GM21576 (cell line): Measurements from ENCODE around the gene SDR42E1.
"Not testable (repeated sequence)": the region's sequence is repeated elsewhere in the genome, so short reads cannot be mapped to it uniquely, and the experiment has no call there.

ENCODE experiments used
- ATAC-seq: cut with Tn5 transposase; IDR thresholded peaks from one replicate; pipeline ENCODE4 v1.9.1; 2021; ENCODE audit warnings: mild to moderate bottlenecking, moderate library complexity; ENCODE audit not compliant: unreplicated experiment

The SDR42E1 gene

GRCh38 chr16:82005027-82005830 lies 6.0 kb downstream of the SDR42E1 start:
- no peak for ATAC-seq

- ATAC-seq: no peak
These were observed 6.7 kb downstream of the SDR42E1 start for GRCh38 chr16:82004601-82005000.

GRCh38 chr16:82002831-82003230 lies 8.4 kb downstream of the SDR42E1 start:
- ATAC-seq: no peak

GRCh38 chr16:81997738-81998137 lies 13.5 kb downstream of the SDR42E1 start:
- no peak for ATAC-seq

GRCh38 chr16:81996664-81997509 lies 14.4 kb downstream of the SDR42E1 start:
- no peak for ATAC-seq

DNA sequence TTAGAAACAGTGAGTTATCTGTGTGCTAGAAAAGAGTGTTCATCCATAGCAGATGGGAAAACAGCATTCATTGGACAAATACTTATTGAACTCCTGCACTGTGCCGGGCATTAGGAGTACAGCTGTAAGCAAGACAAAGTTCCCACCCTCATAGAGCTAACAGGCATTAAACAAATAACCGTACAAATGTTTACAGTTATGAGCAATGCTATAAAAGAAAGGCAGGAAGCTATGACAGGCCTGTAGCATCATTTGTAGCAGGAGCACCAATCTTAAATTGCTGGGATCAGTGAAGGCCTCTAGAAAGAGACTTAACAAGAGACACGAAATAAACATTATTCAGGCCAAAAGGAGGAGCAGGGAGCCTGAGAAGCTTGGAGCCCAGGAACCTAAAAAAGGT lies 15.6 kb downstream of the SDR42E1 start:
- no peak for ATAC-seq

DNA sequence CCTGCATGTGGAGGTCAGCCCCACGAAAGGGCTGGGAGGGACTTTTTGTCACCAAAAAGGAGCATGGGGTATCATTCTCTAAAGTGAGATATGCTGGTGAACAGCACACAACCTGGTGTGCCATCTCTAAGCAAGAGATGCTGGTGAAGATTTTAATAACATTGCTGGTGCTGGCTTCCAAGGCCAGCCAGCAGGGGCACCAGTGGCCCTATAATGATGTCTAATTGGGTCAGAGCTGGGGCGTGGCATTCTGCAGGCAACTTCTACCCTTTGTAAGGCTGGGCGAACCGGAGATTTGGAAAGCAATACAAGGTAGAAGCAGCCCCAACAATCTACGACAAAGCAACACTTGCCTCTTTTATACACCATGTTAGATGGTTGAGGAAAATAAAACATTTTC lies 16.8 kb downstream of the SDR42E1 start:
- no peak for ATAC-seq

DNA sequence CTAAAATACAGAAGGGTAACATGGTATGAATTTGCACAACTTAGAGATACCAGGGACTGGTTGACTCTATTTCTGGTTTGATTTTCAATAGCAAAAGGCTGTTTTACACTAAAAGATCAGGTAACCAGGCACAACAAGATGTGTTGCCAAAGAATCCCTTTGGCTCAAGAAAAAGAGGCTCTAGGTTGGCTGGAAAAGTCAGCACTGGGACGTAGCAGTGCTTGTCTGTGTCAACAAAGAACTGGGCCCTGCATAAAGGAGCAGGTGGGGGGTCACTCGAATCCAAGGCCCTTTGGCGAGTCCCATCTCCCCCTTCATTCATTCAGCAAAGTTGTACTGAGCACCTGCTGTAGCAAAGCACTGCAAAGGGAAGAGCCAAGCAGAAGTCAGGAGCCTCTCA lies 18.4 kb downstream of the SDR42E1 start:
- no peak for ATAC-seq

- ATAC-seq: no peak
These were observed 23.6 kb downstream of the SDR42E1 start for GRCh38 chr16:81987706-81988105.

- no peak for ATAC-seq
These were observed 24.1 kb downstream of the SDR42E1 start for GRCh38 chr16:81987121-81987520.

DNA sequence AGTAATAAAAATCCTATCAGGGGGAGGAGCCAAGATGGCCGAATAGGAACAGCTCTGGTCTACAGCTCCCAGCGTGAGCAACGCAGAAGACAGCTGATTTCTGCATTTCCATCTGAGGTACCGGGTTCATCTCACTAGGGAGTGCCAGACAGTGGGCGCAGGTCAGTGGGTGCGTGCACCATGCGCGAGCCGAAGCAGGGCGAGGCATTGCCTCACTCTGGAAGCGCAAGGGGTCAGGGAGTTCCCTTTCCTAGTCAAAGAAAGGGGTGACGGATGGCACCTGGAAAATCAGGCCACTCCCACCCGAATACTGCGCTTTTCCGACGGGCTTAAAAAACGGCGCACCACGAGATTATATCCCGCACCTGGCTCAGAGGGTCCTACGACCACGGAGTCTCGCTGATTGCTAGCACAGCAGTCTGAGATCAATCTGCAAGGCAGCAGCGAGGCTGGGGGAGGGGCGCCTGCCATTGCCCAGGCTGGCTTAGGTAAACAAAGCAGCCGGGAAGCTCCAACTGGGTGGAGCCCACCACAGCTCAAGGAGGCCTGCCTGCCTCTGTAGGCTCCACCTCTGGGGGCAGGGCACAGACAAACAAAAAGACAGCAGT lies 33.8 kb downstream of the SDR42E1 start:
- not testable (repeated sequence) for ATAC-seq

- ATAC-seq: no peak
These were observed 35.6 kb downstream of the SDR42E1 start for GRCh38 chr16:81975637-81976036.

DNA sequence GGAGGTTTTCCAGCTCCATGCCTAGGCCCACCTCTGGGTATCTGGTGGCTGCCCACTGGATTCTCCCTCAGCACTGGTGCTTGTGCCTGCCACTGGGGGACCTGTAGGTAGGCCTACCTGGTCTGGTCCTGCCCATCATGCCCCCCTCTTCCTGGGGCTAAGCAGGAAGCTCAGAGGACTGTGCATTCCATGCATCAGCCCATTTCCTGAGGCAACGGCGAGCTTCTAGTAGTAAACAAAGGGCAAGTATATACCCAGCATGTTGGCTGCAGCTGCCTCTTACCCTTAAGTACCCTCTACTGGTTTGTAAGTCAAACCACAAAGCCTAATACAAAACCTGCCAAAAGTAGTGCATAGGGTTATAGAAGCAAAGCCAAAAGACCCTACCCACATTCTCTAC lies 37.5 kb downstream of the SDR42E1 start:
- no peak for ATAC-seq

DNA sequence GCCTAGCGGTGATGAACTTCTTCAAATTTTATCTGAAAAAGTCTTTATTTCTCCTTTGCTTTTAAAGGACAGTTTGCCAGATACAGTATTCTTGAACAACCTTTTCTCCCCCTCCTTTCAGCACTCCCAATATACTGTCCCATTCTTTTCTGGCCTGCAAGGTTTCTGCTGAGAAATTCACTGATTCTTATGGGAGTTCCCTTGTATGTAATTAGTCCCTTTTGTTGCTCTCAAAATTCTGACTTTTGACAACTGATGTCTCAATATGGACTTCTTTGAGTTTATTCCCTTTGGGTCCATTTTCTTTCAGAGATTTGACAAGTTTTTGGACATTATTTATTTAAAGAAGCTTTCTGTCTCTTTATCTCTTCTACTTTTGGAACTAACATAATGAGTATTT lies 39.4 kb downstream of the SDR42E1 start:
- no peak for ATAC-seq

- ATAC-seq: no peak
These were observed 43.9 kb downstream of the SDR42E1 start for GRCh38 chr16:81967358-81967757.

- ATAC-seq: no peak
These were observed 46.5 kb downstream of the SDR42E1 start for GRCh38 chr16:81964808-81965207.

DNA sequence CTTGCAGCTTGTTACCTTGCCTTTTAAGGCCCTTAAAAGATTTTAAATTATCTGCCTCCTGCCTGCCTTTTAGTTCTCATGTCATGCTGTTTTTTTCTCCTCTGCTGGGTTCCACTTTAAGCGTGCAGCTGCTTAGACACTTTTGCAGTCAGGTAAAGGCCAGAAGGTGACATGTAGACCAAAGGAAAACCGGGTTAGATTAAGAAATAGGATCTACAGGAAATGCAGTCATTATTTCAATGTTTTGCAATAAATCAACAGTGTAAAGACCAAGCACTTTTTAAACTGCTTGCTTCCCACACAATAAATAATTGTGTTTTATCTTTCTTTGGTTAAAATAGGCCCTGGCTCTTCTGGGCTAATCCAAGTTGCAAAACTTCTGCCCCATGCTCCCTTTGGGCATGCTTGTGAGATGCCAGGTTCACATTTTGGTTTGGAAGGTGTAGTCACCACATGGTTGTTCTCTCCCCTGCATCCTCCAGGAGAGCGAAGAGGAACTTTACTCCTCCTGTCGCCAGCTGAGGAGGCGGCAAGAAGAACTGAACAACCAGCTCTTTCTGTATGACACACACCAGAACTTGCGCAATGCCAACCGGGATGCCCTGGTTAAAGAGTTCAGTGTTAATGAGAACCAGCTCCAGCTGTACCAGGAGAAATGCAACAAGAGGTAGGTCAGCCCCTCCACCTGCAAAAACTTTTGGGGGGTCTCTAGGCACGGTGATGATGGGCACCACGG lies 54.9 kb downstream of the SDR42E1 start:
- ATAC-seq: no peak

DNA sequence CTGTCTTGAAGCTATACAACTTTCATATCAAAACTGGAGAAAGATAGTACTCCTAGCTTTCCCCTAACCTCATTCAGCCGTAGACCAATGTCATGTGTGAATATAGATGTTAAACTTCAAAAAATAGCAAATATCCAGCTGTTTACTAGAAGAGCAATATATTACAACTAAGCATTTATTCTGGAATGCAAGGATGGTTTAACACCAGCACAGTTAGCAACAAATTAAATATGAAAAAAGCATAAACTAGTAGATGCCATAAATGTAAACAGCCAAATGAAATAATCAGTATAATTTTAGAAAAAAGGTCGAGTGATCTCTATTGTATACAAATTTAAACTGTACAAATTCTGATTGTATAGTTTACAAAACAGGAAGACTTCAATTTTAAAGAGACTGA lies 59.7 kb downstream of the SDR42E1 start:
- no peak for ATAC-seq

DNA sequence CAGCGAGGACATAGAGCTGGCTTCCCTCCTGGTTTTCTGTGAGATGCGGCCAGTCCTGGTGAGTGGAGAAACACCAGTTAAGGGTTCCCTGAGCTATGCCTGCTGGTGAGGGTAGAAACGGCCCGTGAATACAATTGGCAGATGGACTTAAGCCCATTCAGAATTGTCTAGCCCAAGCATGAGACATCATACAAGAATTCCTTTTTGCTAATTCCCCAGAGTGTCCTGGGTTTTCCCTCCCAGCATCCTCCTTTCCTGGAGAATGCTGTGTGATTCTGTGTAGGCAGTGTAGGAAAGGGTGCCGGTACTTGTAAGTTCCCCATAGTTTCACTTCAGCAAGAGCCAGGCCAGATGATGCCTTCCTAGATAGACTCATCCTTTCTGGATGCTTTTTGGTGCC lies 65.1 kb downstream of the SDR42E1 start:
- no peak for ATAC-seq

DNA sequence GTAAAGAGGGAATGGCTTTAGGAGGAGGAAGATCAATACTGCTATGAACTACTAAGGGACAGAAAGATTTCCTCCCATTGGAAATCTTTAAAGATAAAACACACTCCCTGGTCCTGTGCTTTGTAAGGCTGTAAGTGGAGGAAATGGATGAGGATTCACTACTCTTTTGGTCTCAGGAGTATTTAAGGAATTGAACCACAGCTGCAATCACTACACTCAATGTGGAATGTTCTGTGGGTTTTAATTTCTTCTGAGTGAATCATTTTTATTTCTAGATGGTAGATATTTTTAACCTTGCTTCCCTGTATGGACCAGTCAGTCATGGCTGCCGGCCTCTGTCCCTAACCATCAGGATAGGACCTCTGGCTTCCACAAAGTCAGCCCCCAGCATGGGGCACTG lies 65.6 kb downstream of the SDR42E1 start:
- no peak for ATAC-seq

- ATAC-seq: no peak
These were observed 69.2 kb downstream of the SDR42E1 start for GRCh38 chr16:81942007-81942601.
